Stimulated activated CD8-positive, alpha-beta memory T cell treated with anti-CD3 and anti-CD28 coated beads, Interleukin-12 subunit alpha, Interleukin-12 subunit beta, amount 100 ng/mL, for 4 hours (primary cell): ENCODE results near the gene MTFP1.
"Not testable (repeated sequence)": the region's sequence is repeated elsewhere in the genome, so short reads cannot be mapped to it uniquely, and the experiment has no call there.

Experiments
- DNase-seq: peaks from one replicate; pipeline ENCODE4 v3.0.0-alpha.2; 2020; ENCODE audit warnings: low read depth

The MTFP1 gene

GRCh38 chr22:30426388-30427353 is 1.1 kb downstream of the MTFP1 start:
- DNase-seq: peak; percentile 72

GRCh38 chr22:30427871-30428270 is 2.3 kb downstream of the MTFP1 start:
- DNase-seq: no peak

GRCh38 chr22:30429887-30430286 is 4.3 kb downstream of the MTFP1 start:
- no peak for DNase-seq

GRCh38 chr22:30430933-30431332 is 5.4 kb downstream of the MTFP1 start:
- DNase-seq: no peak

DNA sequence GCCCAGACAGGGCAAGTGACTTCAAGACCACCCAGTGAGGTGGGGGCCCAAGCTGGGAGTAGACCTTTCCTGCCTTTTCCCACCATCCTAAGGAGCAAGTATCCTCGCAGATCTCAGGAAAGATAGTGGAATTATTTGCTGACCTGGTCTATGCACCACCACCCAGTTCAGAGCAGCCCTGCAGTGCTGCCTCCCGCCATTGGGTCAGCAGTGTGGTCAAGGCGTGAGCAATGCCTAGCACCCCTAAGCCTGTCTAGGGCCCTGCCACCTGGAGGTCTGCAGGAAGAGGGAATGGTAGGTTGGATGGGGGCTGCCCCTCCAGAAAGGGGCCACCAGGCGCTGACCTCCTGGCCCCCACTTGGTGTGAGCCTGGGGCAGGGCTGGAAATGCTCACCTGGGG is 6.5 kb downstream of the MTFP1 start:
- DNase-seq: no peak

DNA sequence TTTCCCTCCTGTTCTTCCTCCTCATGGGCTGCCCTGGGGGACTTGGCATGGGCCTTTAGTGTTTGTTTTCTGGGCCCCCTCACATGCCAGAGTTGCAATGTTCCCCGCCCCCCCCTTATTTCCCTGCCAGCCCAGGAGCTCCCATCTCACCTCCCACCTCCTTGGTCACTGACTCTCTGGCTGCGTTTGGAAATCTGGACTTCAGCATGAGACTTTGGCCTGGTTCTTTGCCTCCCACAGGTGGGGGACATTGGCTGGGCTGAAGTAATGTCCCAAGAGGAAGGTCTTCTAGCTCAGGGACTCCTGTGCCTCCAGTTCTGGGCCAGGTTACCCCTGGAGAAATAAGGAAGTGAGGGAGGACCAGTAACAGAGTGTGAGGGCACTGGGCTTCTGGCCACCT is 7.0 kb downstream of the MTFP1 start:
- DNase-seq: no peak

GRCh38 chr22:30433227-30433626 is 7.7 kb downstream of the MTFP1 start:
- no peak for DNase-seq

- DNase-seq: no peak
Observed at GRCh38 chr22:30433773-30434172, 8.2 kb downstream of the MTFP1 start.

DNA sequence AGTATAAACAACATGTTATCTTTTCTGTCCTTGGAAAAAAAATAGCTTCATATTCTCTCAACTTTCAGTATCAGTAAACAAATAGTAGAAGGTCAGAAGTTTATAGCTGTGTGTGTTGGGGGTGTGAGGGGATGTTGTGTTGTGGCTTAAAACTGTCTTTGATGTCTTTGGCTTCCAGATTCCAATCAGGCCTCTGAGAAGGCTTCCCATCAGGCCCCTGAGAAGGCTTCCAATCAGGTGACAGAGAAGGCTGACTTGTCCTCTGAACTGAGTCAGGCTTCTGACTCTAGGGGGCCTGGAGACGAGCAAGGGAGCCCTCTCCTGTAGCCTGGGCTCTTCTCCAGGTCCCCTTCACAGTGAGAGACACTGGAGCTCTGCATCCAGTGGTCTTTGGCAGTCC is 9.3 kb downstream of the MTFP1 start:
- no peak for DNase-seq

DNA sequence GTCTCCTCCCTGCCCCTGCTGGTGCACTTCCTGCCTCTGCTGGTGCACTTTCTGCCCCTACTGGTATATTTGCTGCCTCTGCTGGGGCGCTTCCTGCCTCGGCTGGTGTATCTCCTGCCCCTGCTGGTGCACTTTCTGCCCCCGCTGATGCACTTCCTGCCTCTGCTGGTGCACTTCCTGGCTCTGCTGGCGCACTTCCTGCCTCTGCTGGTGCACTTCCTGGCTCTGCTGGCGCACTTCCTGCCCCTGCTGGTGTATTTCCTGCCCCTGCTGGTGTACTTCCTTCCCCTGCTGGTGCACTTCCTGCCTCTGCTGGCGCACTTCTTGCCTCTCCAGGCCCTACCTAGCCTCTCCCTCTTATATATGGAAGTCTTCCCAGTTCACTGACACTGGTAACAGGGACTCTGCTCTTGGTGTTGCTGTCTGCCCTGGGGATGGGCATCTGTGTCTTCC is 10.1 kb downstream of the MTFP1 start:
- peak; percentile 58 for DNase-seq

DNA sequence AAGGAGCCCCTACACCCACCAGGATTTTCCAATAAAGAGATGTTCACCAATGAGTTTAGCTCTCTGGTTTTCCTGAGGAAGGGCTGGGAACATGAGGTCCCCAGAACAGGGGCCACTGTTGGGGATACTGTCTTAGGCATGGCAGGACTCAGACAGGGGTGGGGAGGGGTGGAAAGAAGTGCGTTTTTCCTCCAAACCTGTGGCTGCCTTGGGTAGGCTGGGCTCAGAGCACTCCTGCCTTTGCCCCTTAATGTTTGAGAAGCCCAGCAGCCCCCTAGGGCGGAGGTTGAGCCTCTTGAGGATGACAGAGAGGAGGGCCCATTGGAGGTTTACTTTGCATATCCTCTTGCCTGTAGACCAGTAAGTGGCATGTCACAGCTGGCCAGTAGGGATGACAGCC is 10.6 kb downstream of the MTFP1 start:
- DNase-seq: no peak

GRCh38 chr22:30438559-30438958 is 13.0 kb downstream of the MTFP1 start:
- no peak for DNase-seq

- DNase-seq: no peak
Observed at GRCh38 chr22:30439226-30439625, 13.7 kb downstream of the MTFP1 start.

DNA sequence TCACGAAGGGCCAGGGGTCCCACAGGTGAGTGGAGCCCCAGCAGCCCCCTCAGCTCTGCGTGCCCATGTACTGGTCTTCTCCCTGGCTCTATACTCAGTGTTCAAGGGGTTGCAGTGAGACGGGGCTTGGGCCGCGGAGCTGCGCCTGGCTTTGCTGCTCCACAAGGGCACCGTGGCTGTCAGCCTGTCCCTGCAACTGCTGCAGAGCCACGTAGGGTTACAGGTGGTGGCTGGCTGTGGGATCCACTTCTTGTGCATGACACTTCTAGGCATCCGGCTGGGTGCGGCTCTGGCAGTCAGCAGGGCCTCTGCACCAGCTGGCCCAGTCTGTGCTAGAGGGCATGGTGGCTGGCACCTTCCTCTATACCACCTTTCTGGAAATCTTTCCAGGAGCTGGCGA is 14.3 kb downstream of the MTFP1 start:
- no peak for DNase-seq

DNA sequence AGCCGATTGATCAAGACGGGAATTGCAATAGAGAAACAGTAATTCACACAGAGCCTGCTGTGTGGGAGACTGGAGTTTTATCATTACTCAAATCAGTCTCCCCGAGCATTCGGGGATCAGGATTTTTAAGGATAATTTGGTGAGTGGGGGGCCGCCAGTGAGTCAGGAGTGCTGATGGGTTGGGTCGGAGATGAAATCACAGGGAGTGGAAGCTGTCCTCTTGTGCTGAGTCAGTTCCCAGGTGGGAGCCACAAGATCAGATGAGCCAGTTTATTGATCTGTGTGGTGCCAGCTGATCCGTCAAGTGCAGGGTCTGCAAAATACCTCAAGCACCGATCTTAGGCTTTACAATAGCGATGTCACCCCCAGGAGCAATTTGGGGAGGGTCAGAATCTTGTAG is 15.5 kb downstream of the MTFP1 start:
- no peak for DNase-seq

DNA sequence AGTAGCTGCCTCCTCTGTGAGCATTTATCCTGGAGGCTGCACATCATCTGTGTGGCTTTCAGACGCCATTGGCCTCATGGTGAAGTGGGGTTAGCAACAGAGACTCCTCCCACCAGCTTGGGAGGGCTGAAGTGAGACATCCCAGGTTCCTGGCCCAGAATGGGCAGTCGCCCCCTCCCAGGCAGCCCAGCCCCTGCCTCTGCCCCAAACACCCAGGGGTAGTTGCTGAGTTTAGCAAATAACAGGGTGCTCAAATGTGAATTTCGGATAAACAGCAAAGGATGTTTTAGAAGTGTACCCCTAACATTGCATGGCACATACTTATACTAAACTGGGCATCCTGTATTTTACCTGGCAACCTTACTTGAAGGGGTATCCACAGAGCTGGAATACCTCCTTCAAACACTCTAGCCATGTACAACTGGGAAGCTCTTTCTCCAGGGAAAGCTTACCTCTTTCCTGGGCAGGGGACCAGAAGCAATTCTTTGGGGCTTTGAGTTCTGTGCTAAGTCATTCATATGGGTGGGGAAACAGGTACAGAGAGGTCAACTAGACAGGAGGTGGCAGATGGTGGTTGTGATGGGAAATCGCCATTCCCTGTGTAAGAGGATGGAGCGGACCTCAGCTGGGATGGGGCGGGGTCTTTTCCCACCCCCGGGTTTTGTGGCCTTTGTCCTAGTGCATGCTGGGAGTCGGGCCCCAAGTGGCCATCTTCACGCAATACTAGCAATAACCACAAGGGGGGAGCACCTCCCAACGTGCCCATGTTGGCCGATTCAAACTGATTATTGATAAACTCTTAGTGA is 19.3 kb downstream of the MTFP1 start:
- no peak for DNase-seq

- DNase-seq: no peak
Observed at GRCh38 chr22:30445438-30446145, 20.0 kb downstream of the MTFP1 start.

- no peak for DNase-seq
Observed at GRCh38 chr22:30447656-30448055, 22.1 kb downstream of the MTFP1 start.

DNA sequence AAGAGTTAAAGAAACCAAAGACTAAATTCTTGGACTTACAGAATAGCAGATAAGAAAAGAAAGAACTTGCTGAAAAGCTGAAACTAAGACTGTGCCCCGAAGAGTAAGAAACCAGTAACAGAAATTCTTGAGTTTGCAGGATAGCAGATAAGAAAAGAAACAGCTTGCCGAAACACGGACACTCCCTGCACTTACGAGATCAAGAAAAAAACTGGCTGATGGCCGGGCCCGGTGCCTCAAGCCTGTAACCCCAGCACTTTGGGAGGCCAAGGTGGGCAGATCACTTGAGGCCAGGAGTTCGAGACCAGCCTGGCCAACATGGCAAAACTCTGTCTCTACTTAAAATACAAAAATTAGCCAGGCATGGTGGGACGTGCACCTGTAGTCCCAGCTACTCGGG is 25.9 kb downstream of the MTFP1 start:
- DNase-seq: not testable (repeated sequence)

GRCh38 chr22:30452861-30453260 is 27.3 kb downstream of the MTFP1 start:
- no peak for DNase-seq

DNA sequence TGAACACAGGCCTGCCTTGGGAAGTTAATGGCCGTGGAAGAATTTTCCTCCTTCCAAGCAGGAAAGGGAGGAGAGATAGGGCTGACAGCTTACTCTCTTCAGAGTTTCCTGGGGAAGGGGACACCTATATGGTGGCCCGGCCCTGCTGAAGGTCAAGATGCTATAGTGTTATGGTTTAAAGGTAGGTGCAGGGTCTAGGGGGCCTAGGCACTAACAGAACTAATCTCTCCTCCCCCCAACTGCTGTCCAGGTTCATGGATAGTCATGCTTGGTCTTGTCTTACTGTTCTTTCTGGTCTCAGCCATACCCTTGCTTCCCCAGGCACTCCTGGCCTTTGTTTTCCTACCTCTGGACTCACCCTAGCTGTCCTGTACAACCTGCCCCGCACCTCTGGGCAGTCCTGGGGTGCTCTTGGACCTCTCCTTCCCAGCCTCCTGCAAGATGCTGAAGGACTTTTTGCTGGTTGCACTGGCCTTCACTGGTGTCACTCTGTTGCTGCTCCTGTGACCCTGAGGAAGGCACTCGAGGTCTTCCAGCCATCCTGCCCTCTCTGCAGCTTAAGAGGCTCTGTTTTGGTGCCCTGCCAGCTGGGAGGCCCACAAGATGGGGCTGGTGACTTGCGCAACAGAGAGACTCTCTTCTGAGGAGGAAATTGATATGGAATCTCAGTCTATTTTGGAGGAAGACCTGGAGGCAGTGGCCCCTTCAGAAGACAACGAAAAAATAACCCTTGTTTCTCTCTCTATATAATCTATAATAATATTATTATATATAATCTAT is 28.4 kb downstream of the MTFP1 start:
- DNase-seq: no peak
